Trophoblast cell (in vitro differentiated cells and primary cell): ENCODE data around the gene ITGAL.

Experiments
- DNase-seq, 2 donors: peaks; one replicate each; pipeline ENCODE4 v3.0.0-alpha.2; 2016
- H2AFZ ChIP-seq: 2 replicates; pipeline ENCODE4 v1.6.1; 2013; ENCODE audit warnings: low read length, moderate library complexity, mild to moderate bottlenecking; ENCODE audit not compliant: insufficient read depth, poor library complexity
- H2AK5ac ChIP-seq: 2 replicates; pipeline ENCODE4 v1.6.1; 2013; ENCODE audit warnings: mild to moderate bottlenecking, low read length
- H2BK120ac ChIP-seq: 2 replicates; pipeline ENCODE4 v1.6.1; 2013; ENCODE audit warnings: low read length, mild to moderate bottlenecking, moderate library complexity; ENCODE audit not compliant: insufficient read depth, poor library complexity
- H2BK12ac ChIP-seq: 2 replicates; pipeline ENCODE4 v1.6.1; 2013; ENCODE audit warnings: mild to moderate bottlenecking, low read length, moderate library complexity
- H2BK5ac ChIP-seq: 2 replicates; pipeline ENCODE4 v1.6.1; 2013; ENCODE audit warnings: low read length, low read depth, moderate library complexity, mild to moderate bottlenecking; ENCODE audit not compliant: poor library complexity
- H3K14ac ChIP-seq: 2 replicates; pipeline ENCODE4 v1.6.1; 2013; ENCODE audit warnings: mild to moderate bottlenecking, low read length
- H3K18ac ChIP-seq: 2 replicates; pipeline ENCODE4 v1.6.1; 2013; ENCODE audit warnings: mild to moderate bottlenecking, low read length
- H3K23ac ChIP-seq: 2 replicates; pipeline ENCODE4 v1.6.1; 2013; ENCODE audit warnings: low read length
- H3K27ac ChIP-seq: 2 replicates; pipeline ENCODE4 v1.5.1; 2013; ENCODE audit warnings: low read depth, mild to moderate bottlenecking, inconsistent platforms, low read length, moderate library complexity
- H3K27me3 ChIP-seq: 2 replicates; pipeline ENCODE4 v1.6.1; 2013; ENCODE audit warnings: inconsistent platforms, mild to moderate bottlenecking, low read length, moderate library complexity; ENCODE audit not compliant: insufficient read depth
- H3K36me3 ChIP-seq, 2 experiments: 1 replicate in 1 of 2; 2 replicates in 1 of 2; pipeline ENCODE4 v1.6.1; 2013; ENCODE audit warnings: low read length in 2 of 2, mild to moderate bottlenecking in 2 of 2, moderate library complexity in 1 of 2; ENCODE audit not compliant: insufficient read depth in 2 of 2, control insufficient read depth in 1 of 2
- H3K4ac ChIP-seq: 2 replicates; pipeline ENCODE4 v1.6.1; 2013; ENCODE audit warnings: low read depth, mild to moderate bottlenecking, low read length, moderate library complexity
- H3K4me1 ChIP-seq, 2 experiments: 1 replicate in 1 of 2; 2 replicates in 1 of 2; pipeline ENCODE4 v1.6.1; 2013; ENCODE audit warnings: low read length in 2 of 2, mild to moderate bottlenecking in 2 of 2, moderate library complexity in 1 of 2; ENCODE audit not compliant: insufficient read depth in 2 of 2, control insufficient read depth in 1 of 2
- H3K4me2 ChIP-seq: 2 replicates; pipeline ENCODE4 v1.6.1; 2013; ENCODE audit warnings: inconsistent platforms, mild to moderate bottlenecking, low read length, moderate library complexity
- H3K4me3 ChIP-seq: 2 replicates; pipeline ENCODE4 v1.5.1; 2013; ENCODE audit warnings: mild to moderate bottlenecking, low read depth, low read length, inconsistent platforms
- H3K79me1 ChIP-seq: one replicate; pipeline ENCODE4 v1.6.1; 2013; ENCODE audit warnings: low read length
- H3K79me2 ChIP-seq: 2 replicates; pipeline ENCODE4 v1.6.1; 2013; ENCODE audit warnings: low read length, mild to moderate bottlenecking; ENCODE audit not compliant: control insufficient read depth, insufficient read depth, poor library complexity
- H3K9ac ChIP-seq: 2 replicates; pipeline ENCODE4 v1.6.1; 2013; ENCODE audit warnings: mild to moderate bottlenecking, low read length
- H3K9me3 ChIP-seq: 2 replicates; pipeline ENCODE4 v1.6.1; 2013; ENCODE audit warnings: low read depth, mild to moderate bottlenecking, control low read depth, inconsistent platforms, low read length; ENCODE audit not compliant: insufficient read depth
- H4K12ac ChIP-seq: 2 replicates; pipeline ENCODE4 v1.6.1; 2013; ENCODE audit warnings: low read depth, mild to moderate bottlenecking, low read length, moderate library complexity
- H4K8ac ChIP-seq: 2 replicates; pipeline ENCODE4 v1.6.1; 2013; ENCODE audit warnings: low read depth, mild to moderate bottlenecking, low read length, moderate library complexity
- H4K91ac ChIP-seq: one replicate; pipeline ENCODE4 v1.6.1; 2013; ENCODE audit warnings: low read depth, mild to moderate bottlenecking, low read length, moderate library complexity
- WGBS: extraction: QIAGEN DNeasy Blood & Tissue Kit; methylation state at CpG from one replicate; pipeline ENCODE4 v1.1.7; 2013; ENCODE audit warnings: missing lambda C conversion rate; ENCODE audit not compliant: insufficient read length, insufficient coverage; ENCODE audit errors: extremely low coverage; 5-methylcytosine and 5-hydroxymethylcytosine counted together

The ITGAL gene

GRCh38 chr16:30543067-30543466, 70.5 kb downstream of the ITGAL start:
- Histone ChIP-seq H3K18ac (no peak overlapping the region), H4K8ac (no peak overlapping the region), H3K36me3 (no peaks in the 10 kb centered on the region), H3K27me3 (no peaks in the 10 kb centered on the region), H3K4me2 (no peak overlapping the region), H3K4me1 (peaks cover 5 to 8% of the 10 kb centered on the region in 2 experiments), H2AFZ (no peak overlapping the region), H3K23ac (no peak overlapping the region), H3K27ac (no peak overlapping the region), H2BK120ac (no peak overlapping the region), H3K14ac (no peak overlapping the region), H3K9ac (no peak overlapping the region), H4K12ac (no peak overlapping the region), H2AK5ac (no peak overlapping the region), H3K79me1 (no peaks in the 10 kb centered on the region), H3K4me3 (no peak overlapping the region), H2BK12ac (no peak overlapping the region), H4K91ac (no peak overlapping the region), H3K4ac (no peak overlapping the region), H3K9me3 (peaks cover 3% of the 10 kb centered on the region), H3K79me2 (no peaks in the 10 kb centered on the region), H2BK5ac (no peak overlapping the region)
- WGBS = 100% methylated on average over 1 of the region's 5 CpGs
- no peak for DNase-seq

DNA sequence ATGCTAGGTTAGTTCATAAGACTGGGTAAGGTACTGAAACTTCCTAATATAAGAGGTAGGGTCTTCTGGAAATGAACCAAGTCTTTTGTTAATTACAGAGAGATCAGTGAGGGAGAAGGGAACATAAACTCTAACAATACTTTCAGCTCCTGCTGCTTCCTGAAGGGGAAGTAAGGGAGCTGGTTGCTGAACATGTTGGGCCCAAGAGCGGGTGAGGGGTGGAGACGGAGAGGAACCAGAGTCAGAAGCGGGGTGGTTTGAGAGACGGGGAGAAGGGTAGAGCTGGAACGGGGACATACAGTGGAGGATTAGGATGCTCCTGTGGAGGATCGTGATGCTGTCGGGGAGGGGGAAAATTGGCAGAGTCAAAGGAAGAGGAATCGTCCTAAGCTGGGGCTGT, 73.6 kb downstream of the ITGAL start:
- Histone ChIP-seq H3K23ac (no peak overlapping the region), H3K79me2 (no peaks in the 10 kb centered on the region), H3K14ac (no peak overlapping the region), H3K27me3 (no peaks in the 10 kb centered on the region), H3K9me3 (peaks cover 4% of the 10 kb centered on the region), H4K8ac (no peak overlapping the region), H3K18ac (no peak overlapping the region), H3K9ac (no peak overlapping the region), H3K79me1 (peaks cover 2% of the 10 kb centered on the region), H3K4me1 (peaks cover 15 to 16% of the 10 kb centered on the region in 2 experiments), H3K4ac (no peak overlapping the region), H3K36me3 (no peaks in the 10 kb centered on the region), H3K4me3 (no peak overlapping the region), H4K12ac (no peak overlapping the region), H3K27ac (no peak overlapping the region), H2BK5ac (no peak overlapping the region), H2BK12ac (no peak overlapping the region), H3K4me2 (no peak overlapping the region), H2BK120ac (no peak overlapping the region), H2AFZ (no peak overlapping the region), H4K91ac (no peak overlapping the region), H2AK5ac (no peak overlapping the region)
- DNase-seq = no peak
- WGBS = no CpG with 5 or more reads among the region's 8 CpGs

DNA sequence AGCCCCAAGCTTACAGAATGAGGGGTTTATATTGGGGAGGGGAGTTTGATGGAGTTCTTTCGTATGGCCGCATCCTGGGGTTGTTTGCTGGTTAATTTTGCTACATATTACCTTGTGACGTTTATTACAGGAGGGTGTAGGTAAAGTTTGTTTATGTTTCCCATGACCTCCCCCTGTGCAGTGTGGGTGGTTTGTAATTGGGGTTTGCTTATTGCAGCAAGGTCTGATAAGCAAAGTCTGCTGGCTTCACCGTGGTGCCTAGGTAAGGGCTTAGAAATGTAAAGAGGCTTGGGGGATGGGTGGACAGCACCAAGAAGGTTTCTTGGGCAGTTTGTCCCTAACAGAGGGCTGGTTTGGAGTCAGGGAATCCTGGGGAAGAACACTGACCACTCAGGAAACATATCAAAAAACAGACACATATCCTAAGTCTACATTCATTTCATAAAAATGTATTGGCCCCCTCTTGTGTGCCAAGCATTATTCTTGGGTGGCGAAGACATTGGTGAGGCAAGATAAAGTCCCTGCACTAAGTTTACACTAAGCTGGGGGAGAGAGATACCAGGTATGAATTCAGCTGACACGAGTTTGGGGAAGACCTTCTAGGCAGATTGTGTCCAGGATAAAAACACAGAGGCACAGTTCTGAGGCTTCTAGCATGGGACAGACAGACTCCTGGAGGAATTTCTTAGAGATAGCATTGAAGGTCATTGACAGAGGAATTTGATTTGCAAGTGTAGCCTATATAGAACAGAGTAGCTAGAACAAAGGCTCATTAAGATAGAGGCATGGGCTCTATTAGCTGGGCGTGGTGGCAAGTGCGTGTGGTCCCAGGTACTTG, 76.1 kb downstream of the ITGAL start:
- Histone ChIP-seq H2BK120ac (no peak overlapping the region), H3K4me2 (no peak overlapping the region), H4K91ac (no peak overlapping the region), H3K36me3 (no peaks in the 10 kb centered on the region), H2BK5ac (no peak overlapping the region), H3K4me3 (no peak overlapping the region), H3K27ac (peak overlapping the region; percentile 58), H3K9ac (no peak overlapping the region), H3K9me3 (peaks cover 6% of the 10 kb centered on the region), H3K4me1 (peaks cover 12% of the 10 kb centered on the region in 2 experiments), H2AK5ac (no peak overlapping the region), H3K27me3 (no peaks in the 10 kb centered on the region), H3K79me1 (peaks cover 2% of the 10 kb centered on the region), H2AFZ (no peak overlapping the region), H3K79me2 (no peaks in the 10 kb centered on the region), H4K12ac (no peak overlapping the region), H2BK12ac (no peak overlapping the region), H3K14ac (no peak overlapping the region), H4K8ac (no peak overlapping the region), H3K18ac (no peak overlapping the region), H3K4ac (no peak overlapping the region), H3K23ac (no peak overlapping the region)
- DNase-seq = no peak
- WGBS = no CpG with 5 or more reads among the region's 8 CpGs

- Histone ChIP-seq H3K9ac (no peak overlapping the region), H3K27me3 (no peaks in the 10 kb centered on the region), H2BK5ac (no peak overlapping the region), H3K4me2 (no peak overlapping the region), H2BK120ac (no peak overlapping the region), H3K36me3 (peaks cover 14% of the 10 kb centered on the region in 2 experiments), H3K9me3 (peaks cover 6% of the 10 kb centered on the region), H3K79me1 (peaks cover 2% of the 10 kb centered on the region), H2AK5ac (no peak overlapping the region), H2BK12ac (no peak overlapping the region), H3K23ac (no peak overlapping the region), H4K91ac (no peak overlapping the region), H4K12ac (no peak overlapping the region), H3K14ac (no peak overlapping the region), H3K27ac (no peak overlapping the region), H3K4me3 (no peak overlapping the region), H3K18ac (no peak overlapping the region), H3K79me2 (no peaks in the 10 kb centered on the region), H4K8ac (no peak overlapping the region), H2AFZ (no peak overlapping the region), H3K4me1 (peaks cover 16% of the 10 kb centered on the region in 2 experiments), H3K4ac (no peak overlapping the region)
- WGBS = no CpG with 5 or more reads among the region's 3 CpGs
- DNase-seq = peak; percentile 38 to 46
These were observed 79.2 kb downstream of the ITGAL start for GRCh38 chr16:30551781-30552180.
